Lower lobe of right lung (tissue), 2 donors: ENCODE measurements around the gene FN3KRP. TPM values are rescaled to one million over a fixed set of nuclear protein-coding genes. Genes with fewer than 3 reads are reported as not detected.

Source experiments
- ATAC-seq, 2 donors: fragments of 200-7000 bp; cut with Tn5 transposase; one replicate each; pipeline ENCODE4 v1.9.1; 2020 to 2022; ENCODE audit warnings: mild to moderate bottlenecking in 2 of 2, moderate library complexity in 2 of 2
- DNase-seq: peaks from one replicate; pipeline ENCODE4 v3.0.0-alpha.2; 2020
- H3K27ac ChIP-seq: fragments of 200-600 bp; one replicate; pipeline ENCODE4 v1.8.0; 2022
- H3K27me3 ChIP-seq: fragments of 200-600 bp; one replicate; pipeline ENCODE4 v1.8.0; 2022; ENCODE audit warnings: low read depth
- H3K36me3 ChIP-seq: fragments of 200-600 bp; one replicate; pipeline ENCODE4 v1.8.0; 2022; ENCODE audit warnings: mild to moderate bottlenecking
- H3K4me1 ChIP-seq: fragments of 200-600 bp; one replicate; pipeline ENCODE4 v1.8.0; 2022
- H3K4me3 ChIP-seq: fragments of 200-600 bp; one replicate; pipeline ENCODE4 v1.8.0; 2022; ENCODE audit warnings: mild to moderate bottlenecking
- H3K9me3 ChIP-seq: fragments of 200-600 bp; one replicate; pipeline ENCODE4 v1.8.0; 2022
- CTCF ChIP-seq: fragments of 200-600 bp; IDR thresholded peaks from one replicate; pipeline ENCODE4 v1.8.0; 2022; ENCODE audit warnings: antibody characterized with exemption, mild to moderate bottlenecking
- intact Hi-C: fragments of 100-400 bp; cut with DNase I; formaldehyde crosslinking; loops from one replicate; pipeline ENCODE4 v1.11.0; 2022
- total RNA-seq: library from RNA; stranded (reverse); fragmentation: NEBNext Ultra II Directional; extraction: Animal tissue kit (Norgen Biotek cat#: 25700); gene quantifications from one replicate; pipeline ENCODE4 v1.2.1, GENCODE V29; 2021
- donor health status: DM: no; HTN: yes; CAD: no; lungs with severe emphysema.

Gene FN3KRP
- total RNA-seq, 1 donor from 2014 or later: 28.1 TPM

GRCh38 chr17:82691714-82692113, 24.8 kb upstream of the FN3KRP start:
- intact Hi-C loops: no loop called here
- no peak for DNase-seq
- Histone ChIP-seq H3K4me1 (peaks cover under 1% of the 10 kb centered on the region), H3K36me3 (no peaks in the 10 kb centered on the region), H3K27me3 (no peaks in the 10 kb centered on the region), H3K9me3 (peaks cover 8% of the 10 kb centered on the region), H3K4me3 (no peak overlapping the region), H3K27ac (no peak overlapping the region)
- no peak for TF ChIP-seq CTCF
- no peak for ATAC-seq

GRCh38 chr17:82692268-82692667, 24.2 kb upstream of the FN3KRP start:
- Histone ChIP-seq H3K27ac (no peak overlapping the region), H3K9me3 (peaks cover 8% of the 10 kb centered on the region), H3K4me1 (peaks cover 6% of the 10 kb centered on the region), H3K27me3 (no peaks in the 10 kb centered on the region), H3K36me3 (no peaks in the 10 kb centered on the region), H3K4me3 (no peak overlapping the region)
- DNase-seq (no peak), ATAC-seq (no peak)
- intact Hi-C loops: no loop called here
- no peak for TF ChIP-seq CTCF

- intact Hi-C loops: no loop called here
Observed at GRCh38 chr17:82693168-82693867, 23.2 kb upstream of the FN3KRP start.

GRCh38 chr17:82694647-82695046, 21.9 kb upstream of the FN3KRP start:
- Histone ChIP-seq H3K36me3 (no peaks in the 10 kb centered on the region), H3K27ac (no peak overlapping the region), H3K4me1 (peaks cover 17% of the 10 kb centered on the region), H3K9me3 (peaks cover 8% of the 10 kb centered on the region), H3K27me3 (no peaks in the 10 kb centered on the region), H3K4me3 (no peak overlapping the region)
- intact Hi-C loops: no loop called here
- ATAC-seq: no peak
- DNase-seq: no peak
- TF ChIP-seq CTCF: no peak

More at GRCh38 chr17:82693168-82693867, 23.2 kb upstream of the FN3KRP start:
- no peaks in the 10 kb centered on the region for H3K27me3 ChIP-seq
- DNase-seq: no peak
- no peak for ATAC-seq
- peaks cover 11% of the 10 kb centered on the region for H3K4me1 ChIP-seq
- TF ChIP-seq CTCF: no peak
- peaks cover 8% of the 10 kb centered on the region for H3K9me3 ChIP-seq
- H3K27ac ChIP-seq: no peak overlapping the region
- H3K36me3 ChIP-seq: no peaks in the 10 kb centered on the region
- no peak overlapping the region for H3K4me3 ChIP-seq

- Histone ChIP-seq H3K4me1 (peaks cover 17% of the 10 kb centered on the region), H3K4me3 (no peak overlapping the region), H3K36me3 (no peaks in the 10 kb centered on the region), H3K9me3 (peaks cover 8% of the 10 kb centered on the region), H3K27me3 (no peaks in the 10 kb centered on the region), H3K27ac (no peak overlapping the region)
- intact Hi-C loops: no loop called here
- no peak for DNase-seq
- no peak for TF ChIP-seq CTCF
- ATAC-seq: no peak
Observed at GRCh38 chr17:82696259-82696658, 20.2 kb upstream of the FN3KRP start.
